Retinal pigment epithelial cell (primary cell): ENCODE data around the gene SLC25A52.

ENCODE experiments used
- DNase-seq: peaks from one replicate; pipeline ENCODE4 v3.0.0-alpha.2; 2010; ENCODE audit warnings: low read depth
- H3K4me3 ChIP-seq: 2 replicates; pipeline ENCODE4 v1.5.1; 2011; ENCODE audit warnings: mild to moderate bottlenecking, low read length, control low read depth, moderate library complexity
- CTCF ChIP-seq: conservative IDR thresholded peaks from 2 replicates; pipeline ENCODE4 v1.5.1; 2011; ENCODE audit warnings: low read depth, low read length, control low read depth, inconsistent platforms

Gene SLC25A52

GRCh38 chr18:31791817-31792579, 31.3 kb upstream of the SLC25A52 start:
- no peak for TF ChIP-seq CTCF

GRCh38 chr18:31789409-31789808, 28.7 kb upstream of the SLC25A52 start:
- no peak overlapping the region for H3K4me3 ChIP-seq
- no peak for DNase-seq
- TF ChIP-seq CTCF: no peak

More at GRCh38 chr18:31791817-31792579, 31.3 kb upstream of the SLC25A52 start:
- no peak overlapping the region for H3K4me3 ChIP-seq
- no peak for DNase-seq

- DNase-seq: no peak
- TF ChIP-seq CTCF: no peak
- no peak overlapping the region for H3K4me3 ChIP-seq
These were observed 22.4 kb upstream of the SLC25A52 start for GRCh38 chr18:31783059-31783458.

GRCh38 chr18:31778391-31778950, 17.8 kb upstream of the SLC25A52 start:
- DNase-seq: no peak
- TF ChIP-seq CTCF: no peak
- no peak overlapping the region for H3K4me3 ChIP-seq

GRCh38 chr18:31776093-31776492, 15.4 kb upstream of the SLC25A52 start:
- no peak overlapping the region for H3K4me3 ChIP-seq
- no peak for DNase-seq
- no peak for TF ChIP-seq CTCF

GRCh38 chr18:31774962-31775361, 14.3 kb upstream of the SLC25A52 start:
- no peak for DNase-seq
- TF ChIP-seq CTCF: no peak
- H3K4me3 ChIP-seq: no peak overlapping the region

GRCh38 chr18:31774477-31774785, 13.8 kb upstream of the SLC25A52 start:
- TF ChIP-seq CTCF: no peak
- DNase-seq: no peak

More at GRCh38 chr18:31774477-31774785, 13.8 kb upstream of the SLC25A52 start:
- H3K4me3 ChIP-seq: no peak overlapping the region
